ENCODE results near the gene PDAP1.

DNA sequence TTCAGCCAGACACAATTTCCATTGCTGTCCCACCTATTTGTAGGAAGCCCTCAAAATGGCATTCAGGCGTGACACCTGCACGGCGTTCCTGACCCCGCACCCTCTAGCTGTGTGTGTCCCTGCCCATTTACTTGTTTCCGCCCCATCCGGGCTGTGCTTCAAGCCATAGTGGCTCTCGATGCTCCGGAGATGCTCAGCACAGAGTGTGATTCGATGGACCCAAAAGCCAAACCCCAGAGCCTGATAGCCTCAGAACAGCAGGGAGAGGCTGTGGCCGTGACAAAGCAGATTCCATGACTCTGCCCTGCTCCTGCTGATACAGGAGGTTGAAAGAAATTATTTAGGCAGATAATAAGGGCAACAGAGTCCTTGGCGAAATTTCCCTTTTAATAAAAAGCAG lies 13.8 kb upstream of the PDAP1 start:
- TF ChIP-seq, protein P1, sequence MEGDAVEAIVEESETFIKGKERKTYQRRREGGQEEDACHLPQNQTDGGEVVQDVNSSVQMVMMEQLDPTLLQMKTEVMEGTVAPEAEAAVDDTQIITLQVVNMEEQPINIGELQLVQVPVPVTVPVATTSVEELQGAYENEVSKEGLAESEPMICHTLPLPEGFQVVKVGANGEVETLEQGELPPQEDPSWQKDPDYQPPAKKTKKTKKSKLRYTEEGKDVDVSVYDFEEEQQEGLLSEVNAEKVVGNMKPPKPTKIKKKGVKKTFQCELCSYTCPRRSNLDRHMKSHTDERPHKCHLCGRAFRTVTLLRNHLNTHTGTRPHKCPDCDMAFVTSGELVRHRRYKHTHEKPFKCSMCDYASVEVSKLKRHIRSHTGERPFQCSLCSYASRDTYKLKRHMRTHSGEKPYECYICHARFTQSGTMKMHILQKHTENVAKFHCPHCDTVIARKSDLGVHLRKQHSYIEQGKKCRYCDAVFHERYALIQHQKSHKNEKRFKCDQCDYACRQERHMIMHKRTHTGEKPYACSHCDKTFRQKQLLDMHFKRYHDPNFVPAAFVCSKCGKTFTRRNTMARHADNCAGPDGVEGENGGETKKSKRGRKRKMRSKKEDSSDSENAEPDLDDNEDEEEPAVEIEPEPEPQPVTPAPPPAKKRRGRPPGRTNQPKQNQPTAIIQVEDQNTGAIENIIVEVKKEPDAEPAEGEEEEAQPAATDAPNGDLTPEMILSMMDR (IDR thresholded peaks at IDR 0.05): no peak
- TF ChIP-seq POLR2AphosphoS5 (IDR thresholded peaks at IDR 0.05; ENCODE audit: low read depth, low read length) (no peak), TCF7L2 (IDR thresholded peaks at IDR 0.05; ENCODE audit: low read depth, low read length) (no peak), SIN3A (IDR thresholded peaks at IDR 0.05; ENCODE audit: borderline replicate concordance, insufficient read depth, low read depth, low read length) (no peak)
- TF ChIP-seq, protein P2, sequence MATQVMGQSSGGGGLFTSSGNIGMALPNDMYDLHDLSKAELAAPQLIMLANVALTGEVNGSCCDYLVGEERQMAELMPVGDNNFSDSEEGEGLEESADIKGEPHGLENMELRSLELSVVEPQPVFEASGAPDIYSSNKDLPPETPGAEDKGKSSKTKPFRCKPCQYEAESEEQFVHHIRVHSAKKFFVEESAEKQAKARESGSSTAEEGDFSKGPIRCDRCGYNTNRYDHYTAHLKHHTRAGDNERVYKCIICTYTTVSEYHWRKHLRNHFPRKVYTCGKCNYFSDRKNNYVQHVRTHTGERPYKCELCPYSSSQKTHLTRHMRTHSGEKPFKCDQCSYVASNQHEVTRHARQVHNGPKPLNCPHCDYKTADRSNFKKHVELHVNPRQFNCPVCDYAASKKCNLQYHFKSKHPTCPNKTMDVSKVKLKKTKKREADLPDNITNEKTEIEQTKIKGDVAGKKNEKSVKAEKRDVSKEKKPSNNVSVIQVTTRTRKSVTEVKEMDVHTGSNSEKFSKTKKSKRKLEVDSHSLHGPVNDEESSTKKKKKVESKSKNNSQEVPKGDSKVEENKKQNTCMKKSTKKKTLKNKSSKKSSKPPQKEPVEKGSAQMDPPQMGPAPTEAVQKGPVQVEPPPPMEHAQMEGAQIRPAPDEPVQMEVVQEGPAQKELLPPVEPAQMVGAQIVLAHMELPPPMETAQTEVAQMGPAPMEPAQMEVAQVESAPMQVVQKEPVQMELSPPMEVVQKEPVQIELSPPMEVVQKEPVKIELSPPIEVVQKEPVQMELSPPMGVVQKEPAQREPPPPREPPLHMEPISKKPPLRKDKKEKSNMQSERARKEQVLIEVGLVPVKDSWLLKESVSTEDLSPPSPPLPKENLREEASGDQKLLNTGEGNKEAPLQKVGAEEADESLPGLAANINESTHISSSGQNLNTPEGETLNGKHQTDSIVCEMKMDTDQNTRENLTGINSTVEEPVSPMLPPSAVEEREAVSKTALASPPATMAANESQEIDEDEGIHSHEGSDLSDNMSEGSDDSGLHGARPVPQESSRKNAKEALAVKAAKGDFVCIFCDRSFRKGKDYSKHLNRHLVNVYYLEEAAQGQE (IDR thresholded peaks at IDR 0.05; ENCODE audit: insufficient read depth in 1 of 2, low read depth in 2 of 2, low read length in 1 of 2): no peak
